Measurements from ENCODE around the gene TRIM50. TPM values are rescaled to one million over a fixed set of nuclear protein-coding genes. Genes with fewer than 3 reads are reported as not detected.
"Not testable (repeated sequence)": the region's sequence is repeated elsewhere in the genome, so short reads cannot be mapped to it uniquely, and the experiment has no call there.

The TRIM50 gene
- total RNA-seq, 4 donors from 2014 or later: 0.41 TPM; not detected in 3

DNA sequence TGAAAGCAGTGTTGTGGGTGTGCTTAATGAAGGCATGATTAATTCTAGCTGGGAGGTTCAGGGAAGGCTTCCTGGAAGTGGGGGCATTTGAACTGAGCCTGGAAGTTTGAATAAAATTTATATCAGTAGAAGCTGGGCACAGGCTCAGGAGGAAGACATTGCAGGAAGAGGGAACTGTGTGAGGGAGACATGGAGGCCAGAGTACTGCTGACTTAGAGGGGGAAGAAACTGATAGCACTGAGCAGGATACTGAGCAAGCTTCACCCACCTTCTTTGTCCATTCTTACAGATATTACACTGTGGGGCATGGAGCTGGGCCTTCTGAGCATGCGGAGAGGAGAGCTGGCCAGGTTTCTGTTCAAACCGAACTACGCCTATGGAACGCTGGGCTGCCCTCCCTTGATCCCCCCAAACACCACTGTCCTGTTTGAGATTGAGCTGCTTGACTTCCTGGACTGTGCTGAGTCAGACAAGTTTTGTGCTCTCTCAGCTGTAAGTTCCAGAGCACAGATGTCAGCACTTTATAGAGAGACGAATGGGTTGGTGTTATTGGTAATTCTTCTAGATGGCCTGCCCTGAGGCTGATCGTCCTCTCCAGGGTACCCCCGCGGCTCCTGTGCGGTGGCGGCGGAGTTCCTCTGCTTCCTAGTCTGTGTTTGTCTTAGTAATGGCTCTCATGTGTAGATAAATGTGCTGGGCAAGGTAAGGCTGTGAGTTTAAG lies 2.1 kb upstream of the TRIM50 start:
- no peaks in the 10 kb centered on the region for H3K36me3 ChIP-seq
- H3K4me1 ChIP-seq: no peaks in the 10 kb centered on the region
- ATAC-seq (no peak), DNase-seq (no peak)
- no peak overlapping the region for H3K27ac ChIP-seq
- H3K4me3 ChIP-seq: no peak overlapping the region
- no peaks in the 10 kb centered on the region for H3K27me3 ChIP-seq
- no peak for TF ChIP-seq POLR2A (IDR thresholded peaks at IDR 0.05)
- TF ChIP-seq CTCF (IDR thresholded peaks at IDR 0.05 in 4 of 5, conservative IDR thresholded peaks at IDR 0.05 in 1 of 5): no peak
- H3K9me3 ChIP-seq: no peaks in the 10 kb centered on the region
- in situ Hi-C loops (cut with MboI; ENCODE audit: low sequenced_read_pairs in 4 of 4): loop anchor here in 1 of 4 donors (10.0 kb wide), 1 partner anchor 115 kb away; no protein-coding TSS in a partner anchor
- intact Hi-C loops (cut with DNase I; ENCODE audit: low total_unique reads): no loop called here

GRCh38 chr7:73328696-73329095 lies 814 bp upstream of the TRIM50 start:
- ATAC-seq (no peak), DNase-seq (no peak)
- no peaks in the 10 kb centered on the region for H3K4me1 ChIP-seq
- no peaks in the 10 kb centered on the region for H3K27me3 ChIP-seq
- no peak overlapping the region for H3K27ac ChIP-seq
- intact Hi-C loops (cut with DNase I; ENCODE audit: low total_unique reads): no loop called here
- in situ Hi-C loops (cut with MboI; ENCODE audit: low sequenced_read_pairs in 4 of 4): no loop called here
- TF ChIP-seq POLR2A (IDR thresholded peaks at IDR 0.05) (no peak), CTCF (IDR thresholded peaks at IDR 0.05 in 4 of 5, conservative IDR thresholded peaks at IDR 0.05 in 1 of 5) (no peak)
- H3K9me3 ChIP-seq: no peaks in the 10 kb centered on the region
- no peak overlapping the region for H3K4me3 ChIP-seq
- H3K36me3 ChIP-seq: no peaks in the 10 kb centered on the region

- H3K4me1 ChIP-seq; H3K27ac ChIP-seq; in situ Hi-C loops (cut with MboI; ENCODE audit: low sequenced_read_pairs in 4 of 4); H3K36me3 ChIP-seq; intact Hi-C loops (cut with DNase I; ENCODE audit: low total_unique reads); H3K9me3 ChIP-seq; H3K4me3 ChIP-seq; ATAC-seq; H3K27me3 ChIP-seq; DNase-seq: not testable (repeated sequence)
Observed at GRCh38 chr7:73327449-73327848, 433 bp downstream of the TRIM50 start.

- ATAC-seq; H3K27me3 ChIP-seq; in situ Hi-C loops (cut with MboI; ENCODE audit: low sequenced_read_pairs in 4 of 4); H3K4me1 ChIP-seq; intact Hi-C loops (cut with DNase I; ENCODE audit: low total_unique reads); H3K36me3 ChIP-seq; H3K9me3 ChIP-seq; H3K27ac ChIP-seq; DNase-seq; H3K4me3 ChIP-seq: not testable (repeated sequence)
Observed at GRCh38 chr7:73325424-73325823, 2.5 kb downstream of the TRIM50 start.

- peak overlapping the region in 1 of 4 donors; percentile 11 for H3K4me3 ChIP-seq
- in situ Hi-C loops (cut with MboI; ENCODE audit: low sequenced_read_pairs in 4 of 4); H3K27ac ChIP-seq; H3K4me1 ChIP-seq; H3K27me3 ChIP-seq; H3K36me3 ChIP-seq; H3K9me3 ChIP-seq; intact Hi-C loops (cut with DNase I; ENCODE audit: low total_unique reads): not testable (repeated sequence)
- ATAC-seq: peak in 1 of 2 donors; percentile 39
- peak; percentile 13 to 42 for DNase-seq
- peak in 3 of 5 experiments; percentile 31 to 55 (median 41) for TF ChIP-seq CTCF (IDR thresholded peaks at IDR 0.05 in 4 of 5, conservative IDR thresholded peaks at IDR 0.05 in 1 of 5)
Observed at GRCh38 chr7:73324081-73324845, 3.6 kb downstream of the TRIM50 start.

GRCh38 chr7:73323434-73324080 lies 4.3 kb downstream of the TRIM50 start:
- H3K9me3 ChIP-seq; H3K4me3 ChIP-seq; H3K27me3 ChIP-seq; H3K27ac ChIP-seq; H3K36me3 ChIP-seq; H3K4me1 ChIP-seq; in situ Hi-C loops (cut with MboI; ENCODE audit: low sequenced_read_pairs in 4 of 4); intact Hi-C loops (cut with DNase I; ENCODE audit: low total_unique reads); ATAC-seq; DNase-seq: not testable (repeated sequence)

GRCh38 chr7:73320009-73320408 lies 7.9 kb downstream of the TRIM50 start:
- intact Hi-C loops (cut with DNase I; ENCODE audit: low total_unique reads); H3K27me3 ChIP-seq; in situ Hi-C loops (cut with MboI; ENCODE audit: low sequenced_read_pairs in 4 of 4); H3K4me1 ChIP-seq; H3K9me3 ChIP-seq; H3K36me3 ChIP-seq: not testable (repeated sequence)
- peak overlapping the region; percentile 55 to 82 (median 72) for H3K27ac ChIP-seq
- DNase-seq (peak in 1 of 2 donors; percentile 52), ATAC-seq (peak; percentile 37 to 65)
- H3K4me3 ChIP-seq: peak overlapping the region in 1 of 4 donors; percentile 13

GRCh38 chr7:73319541-73319940 lies 8.3 kb downstream of the TRIM50 start:
- H3K27me3 ChIP-seq; H3K9me3 ChIP-seq; intact Hi-C loops (cut with DNase I; ENCODE audit: low total_unique reads); H3K4me1 ChIP-seq; H3K36me3 ChIP-seq; in situ Hi-C loops (cut with MboI; ENCODE audit: low sequenced_read_pairs in 4 of 4): not testable (repeated sequence)
- H3K27ac ChIP-seq: peak overlapping the region; percentile 55 to 82 (median 72)
- peak in 1 of 2 donors; percentile 41 for DNase-seq
- peak overlapping the region in 1 of 4 donors; percentile 13 for H3K4me3 ChIP-seq
- peak; percentile 46 to 78 for ATAC-seq
